Activated CD4-positive, alpha-beta T cell treated with anti-CD3 and anti-CD28 coated beads, Interleukin-2, amount 50 U/mL, for 16 hours (primary cell): ENCODE data around the gene SYT3.
A peak's percentile ranks its signal among the peaks of the same experiment; 100 is the strongest.

Source experiments
- DNase-seq: peaks from one replicate; pipeline ENCODE4 v3.0.0-alpha.2; 2020

SYT3 gene, protein sequence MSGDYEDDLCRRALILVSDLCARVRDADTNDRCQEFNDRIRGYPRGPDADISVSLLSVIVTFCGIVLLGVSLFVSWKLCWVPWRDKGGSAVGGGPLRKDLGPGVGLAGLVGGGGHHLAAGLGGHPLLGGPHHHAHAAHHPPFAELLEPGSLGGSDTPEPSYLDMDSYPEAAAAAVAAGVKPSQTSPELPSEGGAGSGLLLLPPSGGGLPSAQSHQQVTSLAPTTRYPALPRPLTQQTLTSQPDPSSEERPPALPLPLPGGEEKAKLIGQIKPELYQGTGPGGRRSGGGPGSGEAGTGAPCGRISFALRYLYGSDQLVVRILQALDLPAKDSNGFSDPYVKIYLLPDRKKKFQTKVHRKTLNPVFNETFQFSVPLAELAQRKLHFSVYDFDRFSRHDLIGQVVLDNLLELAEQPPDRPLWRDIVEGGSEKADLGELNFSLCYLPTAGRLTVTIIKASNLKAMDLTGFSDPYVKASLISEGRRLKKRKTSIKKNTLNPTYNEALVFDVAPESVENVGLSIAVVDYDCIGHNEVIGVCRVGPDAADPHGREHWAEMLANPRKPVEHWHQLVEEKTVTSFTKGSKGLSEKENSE

DNA sequence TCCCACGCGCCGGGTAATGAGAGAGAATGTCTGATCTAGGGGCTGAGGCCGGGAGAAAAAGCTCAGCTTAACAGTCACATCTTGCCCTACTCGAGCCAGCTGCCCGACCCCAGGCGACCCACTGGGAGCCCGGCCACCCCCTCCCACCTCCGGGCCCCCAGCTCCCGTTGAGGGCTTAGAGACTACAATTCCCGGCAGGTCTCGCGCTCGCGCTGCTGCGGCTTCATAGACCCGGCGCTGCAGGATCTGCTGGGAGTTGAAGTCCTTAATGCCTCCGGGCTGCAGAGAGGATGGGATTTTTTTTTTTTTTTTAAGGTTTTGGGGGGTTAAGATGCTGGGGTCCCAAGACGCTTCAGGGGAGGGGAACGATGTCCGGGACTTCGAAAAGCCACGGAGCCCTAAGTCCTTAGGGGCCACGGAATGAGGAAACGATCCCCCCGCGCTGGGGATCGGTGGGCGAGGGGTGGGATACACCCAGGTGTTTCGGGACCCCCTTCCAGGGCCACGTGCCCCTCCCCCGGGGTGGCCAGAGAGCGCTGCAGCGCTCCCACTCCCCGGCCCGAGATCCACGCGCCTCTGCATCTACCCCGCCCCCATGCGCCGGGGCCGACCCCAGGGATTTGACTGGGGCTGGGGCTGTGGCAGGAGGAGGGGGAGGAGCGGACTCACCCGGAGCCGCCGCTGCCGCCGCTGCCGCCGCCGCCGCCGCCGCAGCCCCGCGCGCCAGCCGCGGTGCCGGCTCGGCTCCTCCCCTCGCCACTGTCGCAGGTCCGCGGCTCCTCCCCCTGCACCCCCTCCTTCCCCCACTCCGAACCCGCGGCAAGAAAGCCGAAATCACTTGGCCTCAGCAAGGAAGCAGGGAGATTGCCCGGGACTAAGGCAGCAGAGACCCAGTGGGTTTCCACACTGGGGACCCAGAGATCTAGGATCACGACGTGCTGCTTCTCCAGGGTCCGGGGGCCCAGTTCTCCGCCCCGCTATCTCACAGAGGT, at the start of gene SYT3:
SYT3 (minus strand) TSS at position 761 of the 992 bp plus-strand sequence. CDS start 2,470 bp downstream, outside the sequence.
- peak; percentile 27 for DNase-seq

DNA sequence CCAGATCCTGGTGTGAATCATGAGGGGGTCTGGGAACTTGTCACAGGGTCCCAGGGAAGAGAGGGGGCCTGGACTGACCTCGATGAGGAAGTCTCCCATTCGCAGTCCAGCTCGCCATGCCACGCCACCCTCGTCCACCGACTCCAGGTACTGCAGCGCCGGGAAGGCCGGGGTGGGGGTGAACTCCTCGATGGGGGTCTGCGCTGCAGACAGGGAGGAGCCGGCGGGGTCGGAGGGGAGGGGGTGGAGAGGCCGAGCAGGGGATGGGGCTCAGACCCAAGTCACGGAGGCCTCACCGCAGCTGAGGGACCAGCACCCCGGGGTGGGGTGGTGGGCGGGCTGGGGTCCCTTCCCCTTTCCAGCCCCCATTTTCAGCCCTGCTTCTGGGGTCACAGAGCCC, 49.1 kb upstream of the SYT3 start:
- no peak for DNase-seq

DNA sequence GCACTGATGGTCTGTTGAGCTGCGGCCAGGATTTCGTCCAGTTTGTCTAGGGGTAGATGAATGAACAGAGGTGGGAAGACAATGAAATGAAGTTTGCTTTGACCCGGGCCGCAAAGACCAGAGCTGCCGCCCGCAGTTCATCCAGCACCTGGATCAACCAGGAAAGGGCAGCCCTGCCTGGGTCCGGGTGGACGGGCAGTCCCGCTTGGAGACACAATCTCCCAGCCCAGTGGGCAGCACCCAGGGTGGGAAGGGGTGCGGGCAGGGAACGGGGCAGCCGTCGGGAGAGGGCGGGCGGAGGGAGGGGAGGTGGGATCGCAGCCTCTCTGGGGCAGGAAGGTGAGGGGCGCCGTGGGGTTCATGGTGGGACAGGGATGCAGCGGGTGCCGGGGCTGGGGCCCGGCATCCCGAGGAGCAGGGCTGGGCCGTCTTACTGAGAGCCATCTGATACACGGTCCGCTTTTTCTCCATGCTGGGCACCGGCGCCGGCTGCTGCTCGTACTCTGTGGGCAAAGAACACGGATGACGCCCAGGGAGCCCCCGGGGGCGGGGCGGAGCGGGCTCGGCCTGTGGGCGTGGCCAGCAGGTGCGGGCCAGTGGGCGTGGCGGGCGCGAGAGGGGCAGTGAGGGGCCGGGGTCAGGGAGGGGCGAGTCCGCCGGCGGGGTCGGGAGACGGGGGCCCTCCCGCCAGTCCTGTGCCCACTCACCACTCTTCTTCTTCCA, 46.8 kb upstream of the SYT3 start:
- DNase-seq = no peak

DNA sequence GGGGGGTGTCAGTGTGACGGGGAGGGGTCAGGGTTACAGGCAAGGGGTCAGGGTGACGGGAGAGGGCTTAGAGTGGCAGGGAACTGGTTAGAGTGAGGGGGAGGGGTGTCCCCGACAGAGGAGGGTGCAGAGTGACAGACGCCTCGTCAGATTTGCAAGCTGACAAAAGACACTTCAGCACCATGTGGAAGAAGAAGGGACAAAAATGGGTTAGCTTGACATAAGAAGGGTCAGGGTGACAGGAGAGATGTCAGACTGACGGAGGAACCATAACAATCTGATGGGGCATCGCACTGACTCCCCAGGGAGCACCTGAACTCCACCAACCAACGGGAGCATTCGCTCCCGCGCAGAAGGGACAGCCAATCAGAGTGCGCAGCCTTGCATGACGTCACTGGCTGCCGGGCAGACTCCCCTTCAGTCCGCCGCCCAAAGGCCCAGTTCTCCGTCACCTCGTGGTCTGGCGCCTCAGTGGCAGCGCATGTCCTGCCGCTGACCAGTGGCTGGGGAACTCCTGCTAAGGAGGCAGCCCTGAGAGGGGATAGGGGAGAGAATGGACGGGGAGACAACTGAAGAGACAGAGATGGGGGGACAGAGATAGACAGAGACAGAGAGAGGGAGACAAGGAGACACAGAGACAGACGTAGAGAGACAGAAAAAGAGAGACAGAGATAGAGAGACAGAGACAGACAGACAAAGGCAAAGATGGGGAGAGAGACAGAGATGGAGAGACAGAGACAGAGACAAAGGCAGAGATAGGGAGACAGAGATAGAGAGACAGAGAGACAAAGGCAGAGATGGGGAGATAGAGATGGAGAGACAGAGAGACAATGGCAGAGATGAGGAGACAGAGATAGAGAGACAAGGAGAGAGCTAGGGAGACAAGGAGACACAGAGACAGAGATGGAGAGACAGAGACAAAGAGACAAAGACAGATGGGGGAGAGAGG, 39.8 kb upstream of the SYT3 start:
- DNase-seq = peak; percentile 88

DNA sequence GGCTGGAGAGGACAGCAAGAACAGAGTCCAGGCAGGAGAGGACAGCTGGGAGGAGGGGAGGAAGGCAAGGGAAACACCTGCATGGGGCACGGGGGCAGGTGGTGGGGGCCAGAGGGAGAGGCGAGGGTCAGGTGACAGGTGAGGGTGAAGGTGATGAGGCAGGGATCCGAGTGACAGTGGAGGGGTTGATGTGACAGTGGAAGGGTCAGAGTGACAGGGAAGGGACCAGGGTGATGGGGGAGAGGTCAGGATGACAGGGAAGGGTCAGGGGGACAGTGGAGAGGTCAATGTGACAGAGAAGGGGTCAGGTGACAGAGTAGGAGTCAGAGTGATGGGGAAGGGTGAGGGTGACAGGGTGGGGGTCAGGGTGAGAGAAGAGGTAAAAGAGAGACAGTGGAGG, 38.6 kb upstream of the SYT3 start:
- DNase-seq = no peak

DNA sequence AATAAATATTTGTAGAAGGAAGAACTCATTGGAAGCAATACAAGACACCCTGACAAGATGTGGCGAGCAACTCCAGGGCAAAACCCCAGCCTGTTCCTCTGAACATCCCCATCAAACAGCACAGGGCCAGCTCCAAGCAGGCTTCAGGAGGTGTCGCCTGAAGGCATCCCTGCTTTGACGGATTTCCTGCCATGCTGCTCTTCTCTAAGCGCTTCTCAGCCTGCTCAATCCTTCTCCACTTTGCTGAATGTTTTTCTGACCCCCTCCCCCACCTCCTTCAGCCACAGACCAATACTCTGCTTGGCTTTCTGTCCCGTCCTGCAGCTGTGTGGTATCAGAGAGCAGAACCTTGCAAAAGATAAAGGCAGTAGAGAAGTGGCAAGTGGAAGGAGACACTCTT, 38.0 kb upstream of the SYT3 start:
- DNase-seq = no peak

DNA sequence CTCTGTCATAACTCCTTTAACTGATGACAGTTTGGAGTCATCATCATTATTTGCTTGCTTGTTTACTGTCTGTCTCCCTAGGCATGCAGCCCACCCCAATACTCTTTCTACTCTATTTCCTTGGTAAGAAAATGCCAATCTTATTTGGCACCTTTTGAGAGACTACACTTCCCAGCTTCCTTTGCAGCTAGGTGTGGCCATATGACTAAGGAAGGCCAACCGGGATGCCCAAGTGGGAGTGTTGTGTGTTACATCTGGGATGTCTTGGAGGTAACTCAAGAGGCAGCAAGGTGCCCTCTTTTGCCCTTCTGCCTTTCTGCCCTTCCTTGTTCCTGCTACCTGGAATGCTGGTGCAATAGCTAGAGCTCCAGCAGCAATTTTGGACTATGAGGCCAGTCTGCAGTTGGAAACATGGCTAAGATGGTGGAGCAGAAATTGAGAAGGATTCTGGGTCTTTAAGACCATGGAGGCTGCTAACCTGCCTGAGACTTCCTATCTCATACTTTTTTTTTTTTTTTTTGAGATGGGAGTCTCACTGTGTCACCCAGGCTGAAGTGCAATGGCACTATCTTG, 37.0 kb upstream of the SYT3 start:
- DNase-seq = no peak

DNA sequence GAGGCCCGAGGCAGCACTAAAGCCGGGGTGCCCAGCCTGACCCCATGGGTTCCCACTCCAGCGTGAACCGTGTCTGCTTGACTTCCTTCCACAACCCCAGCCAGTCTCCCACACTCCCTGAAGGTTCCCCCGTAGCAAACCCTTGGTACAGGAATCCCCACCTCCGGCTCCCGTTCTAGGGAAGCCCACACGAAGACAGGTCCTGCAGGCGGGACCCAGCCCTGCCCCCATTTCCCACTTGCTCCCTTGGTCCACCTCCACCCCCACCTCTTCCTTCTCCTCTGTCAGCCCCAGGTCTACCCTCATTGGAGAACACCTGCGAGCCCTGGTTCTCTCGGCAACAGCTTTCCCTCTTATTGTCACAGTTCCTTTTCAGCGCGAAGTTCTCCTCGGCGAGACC, 33.4 kb upstream of the SYT3 start:
- DNase-seq = no peak

DNA sequence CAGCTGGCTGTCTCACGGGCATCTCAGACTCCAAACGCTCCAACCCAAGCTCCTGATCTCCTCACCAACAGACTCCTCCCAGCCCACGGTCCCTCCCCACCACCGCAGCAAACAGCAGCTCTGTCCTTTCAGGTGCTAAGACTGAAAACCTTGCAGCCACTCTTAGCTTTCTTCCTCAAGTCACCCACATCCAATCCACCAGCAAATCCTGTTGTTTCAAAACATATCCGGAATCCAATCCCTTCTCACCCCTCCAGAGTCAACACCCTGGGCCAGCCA, 30.4 kb upstream of the SYT3 start:
- no peak for DNase-seq

DNA sequence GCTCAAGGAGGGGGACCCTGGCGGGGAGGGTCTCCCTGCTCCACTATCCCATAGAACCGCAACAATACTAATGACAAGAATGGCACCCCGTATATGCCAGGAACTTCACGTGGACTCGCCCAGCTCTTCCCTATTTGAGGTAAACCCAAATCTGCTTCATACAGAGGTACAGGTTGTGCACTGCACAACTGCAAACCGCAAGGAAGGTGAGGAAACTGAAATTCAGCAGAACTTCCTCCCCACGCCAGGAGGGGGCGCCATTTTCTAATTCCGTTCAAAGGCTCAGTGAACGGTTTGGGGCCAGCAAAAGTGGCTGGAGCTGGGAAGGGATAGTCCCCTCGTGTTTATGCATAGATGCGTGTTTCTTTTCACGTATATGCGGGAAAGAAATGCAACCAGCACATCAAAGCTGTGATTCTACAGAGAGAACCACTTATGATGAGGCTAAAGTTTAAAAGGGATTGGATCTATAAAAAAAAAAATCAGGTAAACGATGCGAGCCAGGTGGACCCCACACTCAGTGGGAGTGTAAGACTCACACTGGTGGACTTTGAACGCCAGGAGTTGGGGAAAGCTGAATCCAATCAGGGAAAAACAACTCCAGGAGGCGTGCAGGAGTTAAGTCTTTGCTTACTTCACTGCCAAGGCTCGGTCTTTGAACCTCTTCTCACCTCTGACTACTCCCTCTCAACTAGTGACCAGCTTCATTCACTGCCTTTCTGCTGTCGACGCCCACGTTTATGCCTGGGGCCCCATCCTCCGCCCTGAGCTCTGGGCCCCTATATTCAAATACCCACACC, 29.8 kb upstream of the SYT3 start:
- peak; percentile 35 for DNase-seq

DNA sequence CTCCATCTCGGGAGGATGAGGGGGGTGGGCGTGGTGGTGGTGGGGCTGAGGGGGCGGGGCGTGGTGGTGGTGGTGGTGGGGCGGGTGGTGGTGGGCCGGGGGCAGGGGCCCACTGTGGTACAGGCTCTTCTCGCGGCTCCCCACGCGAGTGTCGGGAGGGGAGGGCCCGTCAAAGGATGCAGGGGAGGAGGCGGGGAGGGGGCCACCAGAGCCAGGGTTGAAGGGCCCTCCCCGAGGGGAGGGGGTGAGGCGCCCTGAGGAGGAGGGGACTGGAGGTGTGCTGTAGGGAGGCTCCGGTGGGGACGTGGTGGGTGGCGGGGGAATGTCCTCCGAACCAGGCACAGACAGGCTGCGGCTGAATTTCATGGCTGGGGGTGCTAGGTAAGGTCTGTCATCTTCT, 29.2 kb upstream of the SYT3 start:
- DNase-seq = no peak

DNA sequence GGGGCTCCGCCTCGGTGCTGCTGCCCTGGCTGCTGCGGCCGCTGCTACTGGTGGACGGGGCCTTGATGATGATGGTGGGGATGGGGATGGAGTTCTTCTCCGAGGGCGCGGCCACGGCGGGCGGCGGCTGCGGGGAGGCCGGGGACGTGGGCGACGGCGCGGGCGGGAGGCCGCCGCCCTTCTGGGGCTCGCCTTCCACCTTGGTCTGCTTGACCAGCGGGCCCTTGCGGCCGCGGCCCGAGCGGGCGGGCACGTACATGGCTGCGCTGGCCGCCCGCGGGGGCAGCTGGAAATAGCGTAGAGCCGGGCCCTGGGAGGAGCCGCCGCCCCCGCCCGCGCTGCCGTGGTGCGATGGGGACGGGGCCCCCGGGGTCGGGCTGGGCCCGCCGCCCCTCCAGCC, 28.7 kb upstream of the SYT3 start:
- no peak for DNase-seq

DNA sequence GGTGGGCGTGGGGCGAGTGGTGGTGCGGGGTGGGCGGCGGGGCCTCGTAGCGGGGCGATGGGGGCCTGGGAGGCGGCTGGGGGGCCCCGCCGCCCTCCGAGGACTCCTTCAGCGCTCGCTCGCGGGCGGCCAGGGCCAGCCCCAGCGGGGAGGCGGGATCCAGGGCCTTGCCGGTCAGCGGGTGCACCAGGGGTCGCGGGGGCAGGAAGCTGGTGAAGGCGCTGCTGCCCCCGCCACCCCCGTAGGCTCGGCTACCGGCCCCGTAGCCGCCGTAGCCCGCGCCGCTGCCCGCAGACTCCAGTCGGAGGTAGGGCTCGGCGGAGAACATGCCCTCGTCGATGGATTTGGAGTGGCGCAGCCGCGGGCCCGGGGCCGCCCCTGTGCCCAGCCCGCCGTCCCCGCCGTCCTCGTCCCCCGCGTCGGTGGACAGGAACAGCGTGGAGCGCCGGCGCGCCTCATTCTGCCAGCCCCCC, 28.1 kb upstream of the SYT3 start:
- no peak for DNase-seq

DNA sequence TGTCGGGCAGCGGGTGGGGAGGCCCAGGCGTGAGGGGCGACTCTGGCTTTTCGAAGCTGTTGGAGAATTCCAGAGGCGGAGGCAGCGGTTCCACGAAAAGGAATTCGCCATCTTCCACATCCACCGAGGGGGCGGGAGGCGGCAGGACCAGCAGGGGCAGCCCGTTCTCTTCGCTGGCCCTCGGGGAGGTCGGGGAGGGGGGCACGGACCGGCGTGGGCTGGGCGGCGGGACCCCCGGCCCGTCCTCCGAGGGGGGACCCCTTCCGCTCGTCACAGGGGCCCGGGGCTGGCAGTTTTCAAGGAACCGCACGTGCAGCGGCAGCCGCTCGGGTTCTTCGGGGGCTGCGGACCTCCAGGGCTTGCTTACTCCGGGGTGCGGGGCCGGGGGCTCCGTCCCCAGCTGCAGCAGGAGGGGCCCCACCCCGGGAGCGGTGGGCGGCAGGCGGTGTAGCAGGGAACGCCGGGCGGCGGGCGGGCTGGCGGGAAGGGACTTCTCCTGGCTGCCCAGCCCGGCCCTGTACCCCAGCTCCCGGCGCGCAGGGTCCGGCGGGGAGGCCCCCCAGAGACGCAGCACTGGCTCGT, 27.6 kb upstream of the SYT3 start:
- no peak for DNase-seq

DNA sequence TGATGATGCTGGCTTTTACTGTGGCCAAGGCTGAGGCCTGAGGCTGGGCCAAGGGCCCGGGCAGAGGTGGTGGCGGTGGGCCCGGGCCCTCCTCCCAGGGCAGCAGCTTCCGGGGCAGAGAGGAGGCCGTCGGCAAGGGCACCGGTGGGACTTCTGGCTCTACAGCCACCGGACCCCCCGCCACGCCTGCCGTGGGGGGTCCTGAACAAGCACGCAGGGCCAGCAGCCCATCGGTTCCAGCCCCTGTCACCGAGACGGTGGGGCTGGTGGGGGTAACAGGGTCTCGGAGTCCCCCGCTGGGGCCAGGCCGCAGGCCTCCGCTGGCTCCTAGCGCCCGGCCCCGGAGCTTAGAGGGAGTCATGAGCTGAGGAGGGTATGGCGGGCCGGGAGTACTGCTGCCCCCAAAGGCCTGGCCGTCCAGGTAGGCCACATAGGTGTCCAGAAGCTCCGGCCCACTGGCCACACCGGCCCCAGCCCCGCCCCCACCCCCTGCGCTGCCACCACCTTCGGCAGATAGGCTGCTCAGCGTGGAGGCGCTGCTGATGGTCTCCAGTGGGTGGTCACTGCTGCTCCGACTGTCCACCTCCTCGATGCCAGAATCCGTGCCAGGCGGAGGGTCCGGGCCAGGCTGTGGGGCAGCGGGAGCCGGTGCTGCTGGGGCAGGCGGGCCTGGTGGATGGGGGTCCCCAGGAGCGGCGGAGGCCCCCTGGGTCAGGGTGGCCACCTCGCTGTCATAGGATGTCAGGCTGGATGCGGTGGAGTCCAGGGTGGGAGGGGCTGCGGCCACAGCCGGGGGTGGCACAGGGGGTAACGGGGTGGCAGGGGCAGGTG, 26.9 kb upstream of the SYT3 start:
- no peak for DNase-seq

DNA sequence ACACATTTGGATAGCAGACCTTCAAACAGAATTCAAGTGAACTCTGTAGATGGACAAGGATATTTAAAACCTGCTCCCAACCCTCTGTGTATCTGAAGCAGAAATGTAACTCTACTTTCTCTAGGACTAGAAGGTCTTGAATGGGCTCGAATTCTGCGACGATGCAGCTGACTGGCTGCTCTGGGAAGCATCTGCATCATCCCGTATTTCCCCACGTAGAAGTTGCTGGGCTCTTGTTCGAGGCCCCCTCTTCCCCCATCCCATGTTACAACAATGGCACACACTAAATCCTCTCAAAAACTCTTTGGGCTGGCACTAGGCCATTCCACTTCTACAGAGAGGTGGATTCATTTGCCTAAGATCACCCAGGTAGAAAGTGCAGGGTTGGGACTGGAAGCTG, 24.5 kb upstream of the SYT3 start:
- no peak for DNase-seq

DNA sequence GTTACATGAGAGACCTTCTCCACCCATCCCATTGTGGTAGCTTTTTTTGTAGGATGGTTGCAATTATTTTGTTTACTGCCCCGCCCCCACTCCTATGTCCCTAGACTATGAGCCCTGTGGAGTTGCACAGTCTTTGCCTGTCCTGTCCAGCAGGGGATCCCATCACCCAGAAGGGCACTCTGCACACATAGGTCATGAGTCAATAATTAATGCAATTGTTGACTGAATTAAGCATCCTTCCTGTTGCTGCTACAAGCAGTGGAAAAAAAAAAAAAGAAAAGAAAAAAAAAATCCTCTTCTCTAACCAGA, 23.8 kb upstream of the SYT3 start:
- DNase-seq = no peak

DNA sequence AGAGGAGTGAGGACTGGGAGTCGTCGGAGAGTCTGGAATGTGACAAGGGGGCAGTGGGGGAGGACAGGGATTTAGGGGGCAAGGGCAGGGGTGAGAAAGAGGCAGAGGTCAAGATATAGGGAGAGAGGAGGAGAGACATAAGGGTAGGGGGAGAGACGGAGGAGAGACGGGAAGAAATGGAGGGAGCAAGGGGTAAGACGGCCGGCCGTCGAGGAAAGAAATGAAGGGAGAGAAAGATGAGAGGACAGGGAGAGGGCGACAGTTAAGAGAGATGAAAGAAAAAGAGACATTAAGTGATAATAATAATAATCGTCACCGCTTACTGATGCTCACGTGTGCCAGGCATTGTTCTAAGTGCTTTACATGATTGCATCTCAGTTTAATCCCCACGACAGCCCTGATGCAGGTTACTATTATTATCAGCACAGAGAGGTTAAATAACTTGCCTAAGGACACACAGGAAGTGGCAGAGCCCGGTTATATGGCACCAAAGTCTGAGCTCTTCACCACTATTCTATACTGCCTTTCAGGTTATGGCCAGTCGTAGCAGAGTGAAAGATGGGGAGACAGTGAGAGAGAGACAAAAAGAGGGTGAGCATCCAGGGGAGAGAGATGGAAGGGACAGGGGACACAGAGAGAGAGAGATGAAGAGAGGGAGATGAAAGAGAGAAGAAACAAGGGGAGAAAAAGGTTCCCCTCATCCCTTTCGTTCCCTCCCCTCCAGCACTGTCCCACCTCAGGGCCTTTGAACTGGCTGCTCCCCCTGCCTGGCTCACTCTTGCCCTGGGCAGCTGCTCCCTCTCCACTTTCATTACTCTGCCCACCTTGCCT, 23.2 kb upstream of the SYT3 start:
- DNase-seq = no peak
